H1 (cell line): ENCODE measurements around the gene FBXL17. TPM values are rescaled to one million over a fixed set of nuclear protein-coding genes. Genes with fewer than 3 reads are reported as not detected.

Experiments used
- CTCF ChIA-PET: fragments of 300-600 bp; sonication (Branson Sonifier 250); formaldehyde crosslinking; loops from one replicate; lab custom pipeline; 2021; ENCODE audit not compliant: partially characterized antibody; lab: Charles Lee
- POLR2A ChIA-PET: fragments of 300-600 bp; sonication (Branson Sonifier 250); formaldehyde crosslinking; loops from one replicate; lab custom pipeline; 2021; ENCODE audit warnings: inconsistent platforms; ENCODE audit not compliant: partially characterized antibody; lab: Charles Lee
- DNase-seq, 2 experiments: peaks; one replicate each; pipeline versions ENCODE4 v3.0.0 to v3.0.0-alpha.2; 2010 to 2022; ENCODE audit warnings: low spot score in 2 of 2, low read depth in 1 of 2, mixed read lengths in 1 of 2
- FAIRE-seq: peaks from 2 replicates; lab custom pipeline; 2011; peaks lifted over from hg19 to GRCh38; lab: Jason Lieb, UNC
- H2AFZ ChIP-seq: 2 replicates; pipeline ENCODE4 v1.8.1; 2012; ENCODE audit warnings: low read length, inconsistent platforms
- H2AK5ac ChIP-seq: 2 replicates; pipeline ENCODE4 v1.6.1; 2013; ENCODE audit warnings: low read depth, low read length
- H2BK120ac ChIP-seq: replicated peaks from 2 replicates; pipeline ENCODE3; 2013; ENCODE audit warnings: low read depth, low read length, inconsistent platforms
- H2BK12ac ChIP-seq: 2 replicates; pipeline ENCODE4 v1.6.1; 2013; ENCODE audit warnings: low read depth, low read length
- H2BK15ac ChIP-seq: 2 replicates; pipeline ENCODE4 v1.6.1; 2013; ENCODE audit warnings: low read length
- H2BK20ac ChIP-seq: 2 replicates; pipeline ENCODE4 v1.6.1; 2013; ENCODE audit warnings: low read length
- H2BK5ac ChIP-seq: 2 replicates; pipeline ENCODE4 v1.6.1; 2013; ENCODE audit warnings: low read depth, low read length
- H3K14ac ChIP-seq: 2 replicates; pipeline ENCODE4 v1.6.1; 2013; ENCODE audit warnings: inconsistent platforms; ENCODE audit not compliant: insufficient read length
- H3K18ac ChIP-seq: 2 replicates; pipeline ENCODE4 v1.6.1; 2013; ENCODE audit warnings: low read length; ENCODE audit errors: extremely low read depth
- H3K23ac ChIP-seq: 2 replicates; pipeline ENCODE4 v1.6.1; 2013; ENCODE audit warnings: inconsistent platforms; ENCODE audit not compliant: insufficient read length
- H3K23me2 ChIP-seq: 2 replicates; pipeline ENCODE4 v1.6.1; 2013; ENCODE audit warnings: low read depth, low read length
- H3K27ac ChIP-seq: 2 replicates; pipeline ENCODE4 v1.6.1; 2011; ENCODE audit warnings: low read depth, low read length, inconsistent platforms
- H3K27me3 ChIP-seq, 4 experiments: replicated peaks in 1 of 4; 1 replicate in 1 of 4; 2 replicates in 3 of 4; pipeline versions ENCODE4 v1.6.1 to v1.8.1; 2011 to 2013; ENCODE audit warnings: low read length in 3 of 4, mild to moderate bottlenecking in 3 of 4, inconsistent platforms in 2 of 4, mixed read lengths in 2 of 4, moderate library complexity in 1 of 4; ENCODE audit not compliant: control insufficient read depth in 3 of 4, insufficient read depth in 3 of 4; ENCODE audit errors: extremely low read depth in 1 of 4
- H3K36me3 ChIP-seq, 4 experiments: 2 replicates each; pipeline versions ENCODE4 v1.6.1 to v1.8.1; 2011 to 2013; ENCODE audit warnings: mild to moderate bottlenecking in 4 of 4, low read length in 3 of 4, moderate library complexity in 2 of 4, control low read depth in 1 of 4, inconsistent platforms in 1 of 4; ENCODE audit not compliant: insufficient read depth in 4 of 4, control insufficient read depth in 2 of 4
- H3K4ac ChIP-seq: replicated peaks from 2 replicates; pipeline ENCODE3; 2013; ENCODE audit warnings: low read length, low read depth, mixed read lengths, inconsistent platforms; ENCODE audit not compliant: insufficient read length
- H3K4me1 ChIP-seq, 4 experiments: replicated peaks in 1 of 4; 1 replicate in 1 of 4; 2 replicates in 3 of 4; pipeline versions ENCODE4 v1.6.1 to v1.8.1; 2011 to 2013; ENCODE audit warnings: low read length in 3 of 4, inconsistent platforms in 2 of 4, mixed read lengths in 1 of 4; ENCODE audit not compliant: insufficient read depth in 4 of 4, control insufficient read depth in 3 of 4
- H3K4me2 ChIP-seq, 2 experiments: 2 replicates each; pipeline versions ENCODE4 v1.6.1 to v1.8.1; 2011 to 2013; ENCODE audit warnings: low read depth in 2 of 2, low read length in 2 of 2, control low read depth in 1 of 2, inconsistent platforms in 1 of 2, mild to moderate bottlenecking in 1 of 2; ENCODE audit not compliant: insufficient read depth in 1 of 2
- H3K4me3 ChIP-seq, 4 experiments: fragments of 200-600, 300-600 bp in 1 of 4; sonication (generic), shearing (Covaris generic), sonication (Bioruptor Twin) in 1 of 4; 2 replicates each; pipeline versions ENCODE4 v1.5.1 to v1.8.1; 2011 to 2016; ENCODE audit warnings: low read length in 4 of 4, low read depth in 3 of 4, control low read depth in 2 of 4, inconsistent platforms in 2 of 4, mild to moderate bottlenecking in 2 of 4, mixed read lengths in 1 of 4, moderate library complexity in 1 of 4; ENCODE audit not compliant: insufficient read depth in 2 of 4; ENCODE audit errors: extremely low read depth in 1 of 4
- H3K56ac ChIP-seq: replicated peaks from 2 replicates; pipeline ENCODE3; 2013; ENCODE audit warnings: low read depth, mild to moderate bottlenecking, mixed read lengths, low read length, inconsistent platforms; ENCODE audit not compliant: insufficient read length
- H3K79me1 ChIP-seq: 2 replicates; pipeline ENCODE4 v1.6.1; 2013; ENCODE audit warnings: low read depth, low read length, control low read depth
- H3K79me2 ChIP-seq, 2 experiments: 2 replicates each; pipeline versions ENCODE4 v1.6.1 to v1.8.1; 2012 to 2013; ENCODE audit warnings: low read length in 2 of 2, mild to moderate bottlenecking in 2 of 2, inconsistent platforms in 1 of 2; ENCODE audit not compliant: insufficient read depth in 2 of 2, control insufficient read depth in 1 of 2
- H3K9ac ChIP-seq, 4 experiments: replicated peaks in 1 of 4; 1 replicate in 1 of 4; 2 replicates in 3 of 4; pipeline versions ENCODE4 v1.6.1 to v1.8.1; 2011 to 2013; ENCODE audit warnings: low read depth in 3 of 4, low read length in 3 of 4, control low read depth in 2 of 4, mild to moderate bottlenecking in 2 of 4, moderate library complexity in 2 of 4, inconsistent platforms in 1 of 4; ENCODE audit errors: extremely low read depth in 1 of 4
- H3K9me3 ChIP-seq, 2 experiments: 2 replicates each; pipeline versions ENCODE4 v1.6.1 to v1.8.1; 2012 to 2013; ENCODE audit warnings: mild to moderate bottlenecking in 2 of 2, moderate library complexity in 2 of 2, control low read depth in 1 of 2, inconsistent platforms in 1 of 2, low read depth in 1 of 2, low read length in 1 of 2, mixed read lengths in 1 of 2; ENCODE audit not compliant: insufficient read depth in 2 of 2
- H4K20me1 ChIP-seq, 2 experiments: replicated peaks in 1 of 2; 2 replicates each; pipeline versions ENCODE3 to v1.8.1; 2011 to 2013; ENCODE audit warnings: inconsistent platforms in 2 of 2, low read length in 2 of 2, mild to moderate bottlenecking in 1 of 2; ENCODE audit not compliant: insufficient read depth in 2 of 2, control insufficient read depth in 1 of 2
- H4K5ac ChIP-seq: 2 replicates; pipeline ENCODE4 v1.6.1; 2013; ENCODE audit warnings: low read length, low read depth, mixed read lengths, inconsistent platforms; ENCODE audit not compliant: insufficient read length
- H4K8ac ChIP-seq: 2 replicates; pipeline ENCODE4 v1.8.0; 2013; ENCODE audit warnings: mild to moderate bottlenecking, moderate library complexity, low read length, inconsistent platforms; ENCODE audit not compliant: insufficient read depth; ENCODE audit errors: extremely low read depth
- H4K91ac ChIP-seq: replicated peaks from 2 replicates; pipeline ENCODE3; 2013; ENCODE audit warnings: low read length, mixed read lengths, inconsistent platforms; ENCODE audit not compliant: insufficient read length
- ASH2L ChIP-seq: fragments of 200-600, 300-600 bp; sonication (generic); IDR thresholded peaks from one replicate; pipeline ENCODE4 v1.7.1; 2017; ENCODE audit warnings: low read length
- ATF2 ChIP-seq: IDR thresholded peaks from 2 replicates; pipeline ENCODE4 v1.6.1; 2012; ENCODE audit warnings: low read length, inconsistent platforms
- CEBPB ChIP-seq: IDR thresholded peaks from 2 replicates; pipeline ENCODE4 v1.6.1; 2012; ENCODE audit warnings: low read depth, low read length
- CREB1 ChIP-seq: IDR thresholded peaks from 2 replicates; pipeline ENCODE4 v1.6.1; 2012; ENCODE audit warnings: inconsistent platforms
- EGR1 ChIP-seq: IDR thresholded peaks from 2 replicates; pipeline ENCODE4 v1.6.1; 2011; ENCODE audit warnings: low read depth, low read length, borderline replicate concordance
- EZH2 ChIP-seq: fragments of 200-600 bp; sonication (generic); IDR thresholded peaks from 2 replicates; pipeline ENCODE4 v1.7.1; 2012; ENCODE audit warnings: low read depth, mild to moderate bottlenecking, moderate library complexity, low read length, inconsistent platforms; ENCODE audit not compliant: severe bottlenecking
- NRF1 ChIP-seq: IDR thresholded peaks from 2 replicates; pipeline ENCODE4 v1.6.1; 2011; ENCODE audit warnings: mild to moderate bottlenecking, low read depth, low read length, improper control_type of control experiment
- SAP30 ChIP-seq: fragments of 300-600 bp; sonication (generic); IDR thresholded peaks from 2 replicates; pipeline ENCODE4 v1.7.1; 2012; ENCODE audit warnings: low read length, moderate library complexity, mild to moderate bottlenecking, inconsistent platforms; ENCODE audit not compliant: insufficient read depth, insufficient replicate concordance
- SUZ12 ChIP-seq: fragments of 200-600 bp; sonication (generic); IDR thresholded peaks from 2 replicates; pipeline ENCODE4 v1.6.1; 2012; ENCODE audit warnings: mild to moderate bottlenecking, inconsistent platforms, low read length, moderate library complexity, mixed read lengths
- USF2 ChIP-seq: IDR thresholded peaks from 2 replicates; pipeline ENCODE4 v1.6.1; 2011; ENCODE audit warnings: low read length, improper control_type of control experiment
- ZNF274 ChIP-seq: IDR thresholded peaks from 2 replicates; pipeline ENCODE4 v1.7.0; 2012; ENCODE audit warnings: low read length, borderline replicate concordance; ENCODE audit errors: extremely low read depth
- WGBS, 2 experiments: shearing (Covaris generic) in 1 of 2; methylation state at CpG; one replicate each; pipeline versions ENCODE4 v1.1.6 to v1.1.7; 2013 to 2015; ENCODE audit warnings: low lambda C conversion rate in 2 of 2, mixed read lengths in 2 of 2, inconsistent platforms in 1 of 2, low coverage in 1 of 2, missing lambda C conversion rate in 1 of 2; ENCODE audit not compliant: insufficient replicate concordance in 2 of 2, insufficient coverage in 1 of 2, insufficient read length in 1 of 2; ENCODE audit errors: extremely low coverage in 1 of 2, missing lambda C conversion rate in 1 of 2; 5-methylcytosine and 5-hydroxymethylcytosine counted together
- polyA plus RNA-seq, 7 experiments: library from polyadenylated mRNA; depleted of rRNA in 3 of 7; stranded (reverse) in 5 of 7; unstranded in 2 of 7; fragments of >200 nt in 5 of 7; fragments of 200-250 nt in 2 of 7; gene quantifications; 1 replicate in 5 of 7; 2 replicates in 1 of 7; 4 replicates in 1 of 7; pipeline versions ENCODE4 v1.2.1 to v1.2.3, GENCODE V29; 2011 to 2013; ENCODE audit warnings: missing spikeins in 2 of 7, mixed read lengths in 2 of 7
- total RNA-seq: library from RNA; stranded (reverse); fragmentation: NEBNext Ultra II Directional; extraction: Animal tissue kit (Norgen Biotek cat#: 25700); gene quantifications from 2 replicates; pipeline ENCODE4 v1.2.1, GENCODE V29; 2021

The FBXL17 gene
- total and polyA plus RNA-seq, 2 of the 8 experiments (the other 6 are each of a cell fraction or from before 2014, with no cell fraction given), result 0.35 to 4.3 TPM

- H3K79me1 ChIP-seq, result no peaks in the 10 kb centered on the region
- no peak overlapping the region for H4K8ac ChIP-seq
- H3K4me1 ChIP-seq, result no peaks in the 10 kb centered on the region
- no peak overlapping the region for H3K4ac ChIP-seq
- H2BK20ac ChIP-seq, result no peak overlapping the region
- no peak overlapping the region for H2AK5ac ChIP-seq
- H3K9ac ChIP-seq, result no peak overlapping the region
- H2BK5ac ChIP-seq, result no peak overlapping the region
- H3K4me2 ChIP-seq, result no peak overlapping the region
- H2BK12ac ChIP-seq, result no peak overlapping the region
- ChIA-PET POLR2A (no interaction called here), CTCF (no interaction called here)
- no peaks in the 10 kb centered on the region for H3K9me3 ChIP-seq
- no peak overlapping the region for H2AFZ ChIP-seq
- H3K14ac ChIP-seq, result no peak overlapping the region
- H4K91ac ChIP-seq, result no peak overlapping the region
- H3K23me2 ChIP-seq, result no peaks in the 10 kb centered on the region
- no peak overlapping the region for H3K18ac ChIP-seq
- no peak overlapping the region for H2BK15ac ChIP-seq
- H2BK120ac ChIP-seq, result no peak overlapping the region
- TF ChIP-seq ZNF274 (no peak), NRF1 (no peak), EGR1 (no peak), SUZ12 (no peak), CEBPB (no peak), SAP30 (no peak), ATF2 (no peak), EZH2 (no peak), CREB1 (no peak), ASH2L (no peak), USF2 (no peak)
- H3K23ac ChIP-seq, result no peak overlapping the region
- 90% methylated on average over 1 of the region's 1 CpG; no CpG with 5 or more reads in 1 of the 2 experiments for WGBS, 2 experiments
- no peak overlapping the region for H3K56ac ChIP-seq
- H4K20me1 ChIP-seq, result no peaks in the 10 kb centered on the region
- no peak overlapping the region for H3K4me3 ChIP-seq
- H3K27ac ChIP-seq, result no peak overlapping the region
- H3K27me3 ChIP-seq, result no peaks in the 10 kb centered on the region
- H4K5ac ChIP-seq, result no peak overlapping the region
- FAIRE-seq, result no peak
- DNase-seq, result no peak
- H3K79me2 ChIP-seq, result no peaks in the 10 kb centered on the region
- H3K36me3 ChIP-seq, result no peaks in the 10 kb centered on the region
Measured at GRCh38 chr5:108145351-108145750, 236.5 kb downstream of the FBXL17 start.
